HG03066 (cell line): ENCODE data around the gene RNF151.
"Not testable (repeated sequence)": the region's sequence is repeated elsewhere in the genome, so short reads cannot be mapped to it uniquely, and the experiment has no call there.

Experiments used
- ATAC-seq: cut with Tn5 transposase; IDR thresholded peaks from one replicate; pipeline ENCODE4 v1.9.1; 2021; ENCODE audit warnings: low read depth; ENCODE audit not compliant: unreplicated experiment

The RNF151 gene

GRCh38 chr16:1938316-1938715 is 28.3 kb upstream of the RNF151 start:
- ATAC-seq: no peak

- no peak for ATAC-seq
Measured at GRCh38 chr16:1938910-1939309, 27.7 kb upstream of the RNF151 start.

GRCh38 chr16:1939833-1940232 is 26.8 kb upstream of the RNF151 start:
- ATAC-seq: not testable (repeated sequence)

GRCh38 chr16:1940273-1941161 is 26.1 kb upstream of the RNF151 start:
- no peak for ATAC-seq

- no peak for ATAC-seq
Measured at GRCh38 chr16:1941162-1942046, 25.3 kb upstream of the RNF151 start.

GRCh38 chr16:1942047-1942809 is 24.4 kb upstream of the RNF151 start:
- ATAC-seq: no peak

GRCh38 chr16:1942810-1943726 is 23.6 kb upstream of the RNF151 start, which contains the start of gene MSRB1:
Gene MSRB1 (minus strand): TSS chr16:1943199. CDS start chr16:1943156, 43 bp downstream.
- peak; percentile 83 for ATAC-seq

GRCh38 chr16:1944612-1945199 is 21.9 kb upstream of the RNF151 start:
- ATAC-seq: no peak

- ATAC-seq: no peak
Measured at GRCh38 chr16:1945559-1946391, 20.9 kb upstream of the RNF151 start.

GRCh38 chr16:1946495-1947368 is 19.9 kb upstream of the RNF151 start:
- ATAC-seq: no peak

- no peak for ATAC-seq
Measured at GRCh38 chr16:1947369-1947670, 19.3 kb upstream of the RNF151 start.

GRCh38 chr16:1949507-1949906 is 17.1 kb upstream of the RNF151 start:
- ATAC-seq: no peak

GRCh38 chr16:1950047-1950446 is 16.6 kb upstream of the RNF151 start:
- ATAC-seq: no peak

- no peak for ATAC-seq
Measured at GRCh38 chr16:1950559-1950958, 16.1 kb upstream of the RNF151 start.

GRCh38 chr16:1953734-1954133 is 12.9 kb upstream of the RNF151 start:
- ATAC-seq: no peak

- ATAC-seq: not testable (repeated sequence)
Measured at GRCh38 chr16:1957434-1958142, 9.1 kb upstream of the RNF151 start.

GRCh38 chr16:1958143-1958491 is 8.5 kb upstream of the RNF151 start:
- ATAC-seq: not testable (repeated sequence)
